ENCODE results near the gene FLACC1.

The FLACC1 gene

DNA sequence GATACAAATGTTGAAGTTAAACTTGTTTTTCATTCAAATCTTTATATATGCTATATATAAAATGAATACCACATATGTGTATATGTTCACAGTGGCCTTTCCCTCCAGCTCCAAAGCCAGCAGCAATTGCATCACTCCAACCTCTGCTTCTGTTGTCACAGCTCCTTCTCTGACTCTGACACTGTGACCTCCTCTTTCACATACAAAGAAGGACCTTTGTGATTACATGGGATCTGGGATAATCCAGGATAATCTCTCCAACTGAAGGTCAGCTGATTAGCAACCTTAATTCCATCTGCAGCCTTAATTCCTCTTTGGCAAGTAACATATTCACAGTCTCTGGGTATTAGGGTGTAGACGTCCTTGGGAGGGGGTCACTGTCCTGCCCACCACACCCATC, 8.4 kb downstream of the FLACC1 start:
- Histone ChIP-seq H3K27ac (ENCODE audit: low read length) (no peak overlapping the region), H3K4me1 (ENCODE audit: control insufficient read depth in 1 of 2, insufficient read depth in 2 of 2, low read length in 2 of 2) (peaks cover 0 to 4% of the 10 kb centered on the region in 2 donors), H3K27me3 (ENCODE audit: low read depth, low read length) (no peaks in the 10 kb centered on the region), H3K4me3 (ENCODE audit: low read depth in 1 of 2, low read length in 2 of 2) (no peak overlapping the region), H3K9me3 (ENCODE audit: control insufficient read depth in 1 of 2, low read length in 2 of 2) (no peaks in the 10 kb centered on the region), H3K36me3 (ENCODE audit: control insufficient read depth in 1 of 2, insufficient read depth in 2 of 2, low read length in 2 of 2) (peaks cover 4% of the 10 kb centered on the region in 2 donors)

DNA sequence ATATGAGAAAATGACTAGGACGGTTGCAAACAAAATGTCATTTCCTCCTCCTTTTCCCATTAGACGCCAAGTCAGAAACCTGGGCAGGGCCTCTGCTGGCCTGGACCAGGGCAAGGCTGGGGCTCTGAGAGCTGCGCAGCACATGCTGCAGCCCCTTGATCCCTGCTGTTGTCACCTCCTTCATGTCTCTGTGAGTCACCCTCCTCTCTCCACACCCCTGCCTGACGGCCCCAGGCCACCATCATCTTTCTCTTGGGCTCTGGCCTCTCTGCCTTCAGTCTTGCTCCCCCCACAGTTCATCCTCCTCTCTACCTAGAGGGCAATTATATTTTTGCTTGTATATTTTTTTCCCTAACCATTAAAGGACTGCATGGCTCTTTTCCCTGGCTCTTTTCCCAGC, 10.0 kb downstream of the FLACC1 start:
- H3K27ac ChIP-seq (ENCODE audit: low read length): no peak overlapping the region
- no peak overlapping the region for H3K4me3 ChIP-seq (ENCODE audit: low read depth in 1 of 2, low read length in 2 of 2)
- no peaks in the 10 kb centered on the region for H3K9me3 ChIP-seq (ENCODE audit: control insufficient read depth in 1 of 2, low read length in 2 of 2)
- no peaks in the 10 kb centered on the region for H3K27me3 ChIP-seq (ENCODE audit: low read depth, low read length)
- no peaks in the 10 kb centered on the region for H3K4me1 ChIP-seq (ENCODE audit: control insufficient read depth in 1 of 2, insufficient read depth in 2 of 2, low read length in 2 of 2)
- H3K36me3 ChIP-seq (ENCODE audit: control insufficient read depth in 1 of 2, insufficient read depth in 2 of 2, low read length in 2 of 2): peaks cover 4 to 17% of the 10 kb centered on the region in 2 donors

DNA sequence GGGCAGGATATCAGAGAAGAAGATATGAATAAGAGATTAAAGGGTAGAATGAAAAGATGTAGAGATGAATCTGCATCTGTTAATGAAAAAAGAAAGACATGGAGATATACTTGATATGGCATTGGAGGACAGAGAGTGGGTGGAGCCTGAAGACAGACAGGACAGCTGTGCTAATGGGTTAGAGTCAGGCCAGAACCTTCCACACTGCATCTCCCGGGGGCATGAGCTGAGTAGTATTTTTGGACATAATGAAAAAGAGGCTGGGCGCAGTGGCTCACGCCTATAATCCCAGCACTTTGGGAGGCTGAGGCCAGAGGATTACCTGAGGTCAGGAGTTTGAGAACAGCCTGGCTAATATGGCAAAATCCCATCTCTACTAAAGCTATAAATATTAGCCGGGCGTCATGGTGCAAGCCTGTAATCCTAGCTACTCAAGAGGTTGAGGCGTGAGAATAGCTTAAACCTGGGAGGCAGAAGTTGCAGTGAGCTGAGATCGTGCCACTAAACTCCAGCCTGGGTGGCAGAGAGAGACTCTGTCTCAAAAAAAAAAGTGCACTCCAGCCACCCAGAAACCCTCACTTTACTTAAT, 11.4 kb downstream of the FLACC1 start:
- H3K36me3 ChIP-seq (ENCODE audit: control insufficient read depth in 1 of 2, insufficient read depth in 2 of 2, low read length in 2 of 2): peaks cover 2 to 19% of the 10 kb centered on the region in 2 donors
- no peak overlapping the region for H3K27ac ChIP-seq (ENCODE audit: low read length)
- H3K4me1 ChIP-seq (ENCODE audit: control insufficient read depth in 1 of 2, insufficient read depth in 2 of 2, low read length in 2 of 2): no peaks in the 10 kb centered on the region
- H3K27me3 ChIP-seq (ENCODE audit: low read depth, low read length): no peaks in the 10 kb centered on the region
- no peak overlapping the region for H3K4me3 ChIP-seq (ENCODE audit: low read depth in 1 of 2, low read length in 2 of 2)
- H3K9me3 ChIP-seq (ENCODE audit: control insufficient read depth in 1 of 2, low read length in 2 of 2): no peaks in the 10 kb centered on the region

DNA sequence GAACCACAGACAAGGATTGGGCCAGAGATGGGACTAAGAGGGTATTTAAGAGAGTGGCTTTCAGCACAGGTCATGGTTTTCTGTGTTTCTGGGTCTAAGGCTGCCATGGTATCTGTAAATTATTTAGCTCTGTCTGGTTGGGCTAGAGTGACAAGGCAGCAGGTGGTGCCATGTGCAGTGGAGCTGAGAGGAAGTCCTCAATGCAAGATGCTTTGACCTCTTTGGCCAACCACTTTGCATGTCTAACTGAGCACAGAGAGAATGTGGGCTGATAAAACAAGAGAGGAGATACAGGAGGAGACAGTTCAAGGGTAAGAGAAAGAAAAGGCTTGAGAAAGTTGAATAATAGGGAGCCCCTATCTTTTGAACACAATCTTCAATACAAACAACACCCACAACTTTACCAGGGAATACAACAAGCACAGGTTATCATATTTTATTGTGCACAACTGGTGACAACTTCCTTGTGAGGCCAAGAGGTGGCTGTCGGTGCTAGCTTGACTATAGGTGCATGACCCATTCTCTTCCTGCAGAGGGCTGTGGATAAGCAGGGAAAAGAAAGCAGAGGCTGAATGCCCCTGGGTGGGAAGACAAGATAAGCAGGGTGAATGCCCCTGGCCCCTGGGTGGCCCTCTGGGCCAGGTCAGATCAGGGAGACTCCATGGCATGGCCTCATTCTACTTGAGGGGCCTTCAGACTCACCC, 12.3 kb downstream of the FLACC1 start:
- Histone ChIP-seq H3K4me3 (ENCODE audit: low read depth in 1 of 2, low read length in 2 of 2) (no peak overlapping the region), H3K9me3 (ENCODE audit: control insufficient read depth in 1 of 2, low read length in 2 of 2) (no peaks in the 10 kb centered on the region), H3K4me1 (ENCODE audit: control insufficient read depth in 1 of 2, insufficient read depth in 2 of 2, low read length in 2 of 2) (no peaks in the 10 kb centered on the region), H3K27ac (ENCODE audit: low read length) (no peak overlapping the region), H3K36me3 (ENCODE audit: control insufficient read depth in 1 of 2, insufficient read depth in 2 of 2, low read length in 2 of 2) (peaks cover 4 to 22% of the 10 kb centered on the region in 2 donors), H3K27me3 (ENCODE audit: low read depth, low read length) (no peaks in the 10 kb centered on the region)

DNA sequence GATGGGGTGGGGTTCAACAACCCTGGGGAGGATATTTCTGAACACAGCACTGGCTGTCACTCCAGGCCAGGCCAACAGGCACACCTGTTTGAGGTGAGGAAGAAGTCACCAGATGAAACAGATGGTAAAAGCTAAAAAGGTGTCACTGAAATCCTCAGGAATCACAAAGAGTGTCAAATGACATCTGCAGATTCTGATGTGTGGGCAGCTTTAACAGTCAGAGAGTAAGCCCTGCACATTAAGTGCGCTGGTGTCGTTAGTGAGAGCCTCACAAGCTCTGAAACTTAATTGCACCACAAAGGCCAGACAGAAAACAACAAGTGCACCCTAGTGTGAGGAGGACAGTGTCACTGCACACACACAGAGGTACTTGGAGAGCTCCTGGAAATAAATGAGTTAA, 13.6 kb downstream of the FLACC1 start:
- Histone ChIP-seq H3K9me3 (ENCODE audit: control insufficient read depth in 1 of 2, low read length in 2 of 2) (no peaks in the 10 kb centered on the region), H3K36me3 (ENCODE audit: control insufficient read depth in 1 of 2, insufficient read depth in 2 of 2, low read length in 2 of 2) (peaks cover 4 to 24% of the 10 kb centered on the region in 2 donors), H3K27me3 (ENCODE audit: low read depth, low read length) (no peaks in the 10 kb centered on the region), H3K27ac (ENCODE audit: low read length) (no peak overlapping the region), H3K4me3 (ENCODE audit: low read depth in 1 of 2, low read length in 2 of 2) (no peak overlapping the region), H3K4me1 (ENCODE audit: control insufficient read depth in 1 of 2, insufficient read depth in 2 of 2, low read length in 2 of 2) (no peaks in the 10 kb centered on the region)

DNA sequence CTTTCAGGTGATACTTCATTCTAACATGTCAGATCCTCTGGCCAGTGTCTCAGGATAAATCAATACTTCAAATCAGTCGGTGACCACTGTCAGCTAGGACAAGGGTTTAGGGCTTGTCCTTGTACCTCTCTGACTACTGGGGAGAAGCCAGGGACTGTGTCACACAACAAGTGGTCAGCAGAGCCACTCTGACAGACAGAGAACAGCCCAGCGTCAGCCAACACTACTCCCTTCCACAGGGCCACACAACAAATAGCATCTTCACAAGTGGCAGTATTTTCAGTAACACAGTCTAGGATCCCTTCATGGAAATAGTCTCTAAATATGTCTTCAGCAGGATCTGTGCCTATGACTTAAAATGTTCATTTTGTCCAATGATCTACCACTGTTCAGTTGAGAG, 14.2 kb downstream of the FLACC1 start:
- H3K36me3 ChIP-seq (ENCODE audit: control insufficient read depth in 1 of 2, insufficient read depth in 2 of 2, low read length in 2 of 2): peaks cover 4 to 24% of the 10 kb centered on the region in 2 donors
- H3K4me3 ChIP-seq (ENCODE audit: low read depth in 1 of 2, low read length in 2 of 2): no peak overlapping the region
- no peaks in the 10 kb centered on the region for H3K27me3 ChIP-seq (ENCODE audit: low read depth, low read length)
- no peaks in the 10 kb centered on the region for H3K4me1 ChIP-seq (ENCODE audit: control insufficient read depth in 1 of 2, insufficient read depth in 2 of 2, low read length in 2 of 2)
- H3K27ac ChIP-seq (ENCODE audit: low read length): no peak overlapping the region
- no peaks in the 10 kb centered on the region for H3K9me3 ChIP-seq (ENCODE audit: control insufficient read depth in 1 of 2, low read length in 2 of 2)

DNA sequence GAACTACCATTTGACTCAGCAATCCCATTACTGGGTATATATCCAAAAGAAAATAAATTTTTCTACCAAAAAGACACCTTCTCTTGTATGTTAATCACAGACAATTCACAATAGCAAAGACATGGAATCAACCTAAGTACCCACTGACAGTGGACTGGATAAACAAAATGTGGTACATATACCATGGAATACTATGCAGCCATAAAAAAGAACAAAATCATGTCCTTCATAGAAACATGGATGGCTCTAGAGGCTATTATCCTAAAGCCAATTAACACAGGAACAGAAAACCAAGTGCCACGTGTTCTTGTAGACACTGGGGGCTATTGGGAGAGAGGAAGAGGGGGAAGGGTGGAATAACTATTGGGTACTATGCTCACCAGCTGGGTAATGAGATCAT, 27.7 kb downstream of the FLACC1 start:
- Histone ChIP-seq H3K4me1 (ENCODE audit: control insufficient read depth in 1 of 2, insufficient read depth in 2 of 2, low read length in 2 of 2) (no peaks in the 10 kb centered on the region), H3K4me3 (ENCODE audit: low read depth in 1 of 2, low read length in 2 of 2) (no peak overlapping the region), H3K27me3 (ENCODE audit: low read depth, low read length) (no peaks in the 10 kb centered on the region), H3K27ac (ENCODE audit: low read length) (no peak overlapping the region), H3K9me3 (ENCODE audit: control insufficient read depth in 1 of 2, low read length in 2 of 2) (peaks cover 0 to 11% of the 10 kb centered on the region in 2 donors), H3K36me3 (ENCODE audit: control insufficient read depth in 1 of 2, insufficient read depth in 2 of 2, low read length in 2 of 2) (no peaks in the 10 kb centered on the region)

DNA sequence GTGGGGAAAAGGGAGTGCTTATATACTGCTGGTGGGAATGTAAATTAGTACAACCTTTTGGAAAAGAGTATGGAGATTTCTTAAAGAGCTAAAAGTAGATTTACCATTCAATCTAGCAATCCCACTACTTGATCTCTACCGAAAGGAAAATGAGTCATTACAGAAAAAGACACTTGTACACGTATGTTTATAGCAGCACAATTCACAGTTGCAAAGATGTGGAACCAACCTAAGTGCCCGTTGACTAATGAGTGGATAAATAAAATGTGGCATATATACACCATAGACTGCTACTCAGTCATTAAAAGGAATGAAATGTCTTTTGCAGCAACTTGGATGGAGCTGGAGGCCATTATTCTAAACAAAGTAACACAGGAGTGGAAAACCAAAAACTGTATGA, 29.5 kb downstream of the FLACC1 start:
- peaks cover 0 to 17% of the 10 kb centered on the region in 2 donors for H3K9me3 ChIP-seq (ENCODE audit: control insufficient read depth in 1 of 2, low read length in 2 of 2)
- no peak overlapping the region for H3K4me3 ChIP-seq (ENCODE audit: low read depth in 1 of 2, low read length in 2 of 2)
- H3K4me1 ChIP-seq (ENCODE audit: control insufficient read depth in 1 of 2, insufficient read depth in 2 of 2, low read length in 2 of 2): no peaks in the 10 kb centered on the region
- H3K27me3 ChIP-seq (ENCODE audit: low read depth, low read length): no peaks in the 10 kb centered on the region
- peaks cover 0 to 4% of the 10 kb centered on the region in 2 donors for H3K36me3 ChIP-seq (ENCODE audit: control insufficient read depth in 1 of 2, insufficient read depth in 2 of 2, low read length in 2 of 2)
- H3K27ac ChIP-seq (ENCODE audit: low read length): no peak overlapping the region

DNA sequence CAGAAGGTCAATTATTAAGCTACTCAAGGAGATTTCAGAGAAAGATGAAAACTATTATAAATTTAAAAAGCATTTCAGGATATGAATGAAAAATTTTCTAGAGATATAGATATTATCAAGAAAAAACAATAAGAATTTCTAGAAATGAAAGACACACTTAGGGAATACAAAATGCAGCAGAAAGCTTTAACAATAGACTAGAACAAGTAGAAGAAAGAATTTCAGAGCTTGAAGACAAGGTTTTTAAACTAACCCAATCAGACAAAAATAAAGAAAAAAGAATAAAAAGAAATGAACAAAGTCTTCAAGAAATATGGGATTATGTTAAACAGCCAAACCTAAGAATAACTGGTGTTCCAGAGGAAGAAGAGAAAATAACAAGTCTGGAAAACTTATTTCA, 34.4 kb downstream of the FLACC1 start:
- H3K9me3 ChIP-seq (ENCODE audit: control insufficient read depth in 1 of 2, low read length in 2 of 2): peaks cover 3 to 19% of the 10 kb centered on the region in 2 donors
- H3K27ac ChIP-seq (ENCODE audit: low read length): no peak overlapping the region
- peak overlapping the region in 1 of 2 donors; percentile 33 for H3K4me3 ChIP-seq (ENCODE audit: low read depth in 1 of 2, low read length in 2 of 2)
- no peaks in the 10 kb centered on the region for H3K4me1 ChIP-seq (ENCODE audit: control insufficient read depth in 1 of 2, insufficient read depth in 2 of 2, low read length in 2 of 2)
- no peaks in the 10 kb centered on the region for H3K27me3 ChIP-seq (ENCODE audit: low read depth, low read length)
- H3K36me3 ChIP-seq (ENCODE audit: control insufficient read depth in 1 of 2, insufficient read depth in 2 of 2, low read length in 2 of 2): peaks cover 0 to 4% of the 10 kb centered on the region in 2 donors

DNA sequence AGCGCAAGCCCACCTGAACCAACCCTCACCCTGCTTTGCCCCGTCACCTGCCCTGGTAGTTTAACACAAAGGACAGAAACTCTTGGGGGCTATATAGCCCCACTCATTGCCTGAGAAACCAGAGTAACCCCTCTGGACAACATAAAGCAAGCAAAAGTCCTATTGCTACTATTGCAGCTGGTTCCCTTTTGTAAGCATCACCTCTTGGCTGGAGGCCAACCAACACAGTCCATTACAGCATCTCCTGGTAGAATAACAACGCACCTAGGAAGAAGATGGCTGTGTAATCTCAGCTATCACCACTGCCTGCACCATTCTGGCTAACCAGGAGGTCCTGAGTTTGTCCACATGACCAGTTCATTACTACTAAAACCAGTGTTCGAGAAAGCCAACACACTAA, 36.4 kb downstream of the FLACC1 start:
- Histone ChIP-seq H3K27me3 (ENCODE audit: low read depth, low read length) (no peaks in the 10 kb centered on the region), H3K4me1 (ENCODE audit: control insufficient read depth in 1 of 2, insufficient read depth in 2 of 2, low read length in 2 of 2) (no peaks in the 10 kb centered on the region), H3K36me3 (ENCODE audit: control insufficient read depth in 1 of 2, insufficient read depth in 2 of 2, low read length in 2 of 2) (peaks cover 0 to 4% of the 10 kb centered on the region in 2 donors), H3K4me3 (ENCODE audit: low read depth in 1 of 2, low read length in 2 of 2) (no peak overlapping the region), H3K27ac (ENCODE audit: low read length) (no peak overlapping the region), H3K9me3 (ENCODE audit: control insufficient read depth in 1 of 2, low read length in 2 of 2) (peaks cover 3 to 12% of the 10 kb centered on the region in 2 donors)

DNA sequence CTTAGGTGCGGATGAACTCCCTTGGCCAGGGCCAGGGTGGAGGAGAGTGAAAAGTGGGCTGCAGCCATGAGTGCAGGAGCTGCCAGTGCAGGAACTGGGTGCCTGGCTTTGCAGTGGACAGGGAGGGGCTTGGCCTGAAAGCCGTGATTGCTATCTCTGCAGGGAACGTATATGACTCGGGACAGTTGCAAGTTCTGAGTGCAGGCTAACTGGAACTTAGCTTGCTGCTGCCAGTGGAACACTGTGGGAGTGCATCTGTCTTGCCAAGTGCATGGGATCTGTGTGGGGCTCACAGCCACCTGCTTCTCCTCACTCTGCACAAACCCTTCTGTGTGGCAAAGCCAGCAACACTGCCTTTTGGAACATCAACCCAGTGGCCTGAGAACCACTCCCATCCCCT, 36.9 kb downstream of the FLACC1 start:
- Histone ChIP-seq H3K27ac (ENCODE audit: low read length) (no peak overlapping the region), H3K4me3 (ENCODE audit: low read depth in 1 of 2, low read length in 2 of 2) (no peak overlapping the region), H3K9me3 (ENCODE audit: control insufficient read depth in 1 of 2, low read length in 2 of 2) (peaks cover 3 to 12% of the 10 kb centered on the region in 2 donors), H3K4me1 (ENCODE audit: control insufficient read depth in 1 of 2, insufficient read depth in 2 of 2, low read length in 2 of 2) (no peaks in the 10 kb centered on the region), H3K36me3 (ENCODE audit: control insufficient read depth in 1 of 2, insufficient read depth in 2 of 2, low read length in 2 of 2) (peaks cover 0 to 4% of the 10 kb centered on the region in 2 donors), H3K27me3 (ENCODE audit: low read depth, low read length) (no peaks in the 10 kb centered on the region)

DNA sequence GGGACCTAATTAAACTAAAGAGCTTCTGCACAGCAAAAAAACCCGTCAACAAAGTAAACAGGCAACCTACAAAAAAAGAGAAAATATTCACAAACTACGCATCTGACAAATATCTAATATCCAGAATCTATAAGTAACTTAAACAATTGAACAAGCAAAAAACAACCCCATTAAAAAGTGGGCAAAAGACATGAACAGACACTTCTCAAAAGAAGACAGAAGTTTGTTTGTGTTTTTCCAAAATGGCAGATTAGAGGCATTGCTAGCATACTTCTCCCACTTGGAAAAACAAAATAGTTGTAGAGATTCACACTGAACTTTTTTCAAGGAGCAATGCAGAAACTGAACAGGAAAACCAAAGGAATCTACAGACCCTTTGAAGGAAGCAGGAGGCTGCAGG, 37.6 kb downstream of the FLACC1 start:
- peaks cover 3 to 9% of the 10 kb centered on the region in 2 donors for H3K9me3 ChIP-seq (ENCODE audit: control insufficient read depth in 1 of 2, low read length in 2 of 2)
- H3K27me3 ChIP-seq (ENCODE audit: low read depth, low read length): no peaks in the 10 kb centered on the region
- H3K4me3 ChIP-seq (ENCODE audit: low read depth in 1 of 2, low read length in 2 of 2): no peak overlapping the region
- H3K4me1 ChIP-seq (ENCODE audit: control insufficient read depth in 1 of 2, insufficient read depth in 2 of 2, low read length in 2 of 2): no peaks in the 10 kb centered on the region
- peaks cover 0 to 4% of the 10 kb centered on the region in 2 donors for H3K36me3 ChIP-seq (ENCODE audit: control insufficient read depth in 1 of 2, insufficient read depth in 2 of 2, low read length in 2 of 2)
- H3K27ac ChIP-seq (ENCODE audit: low read length): no peak overlapping the region
